Neural progenitor cell (in vitro differentiated cells): ENCODE measurements around the gene OR2T1. TPM values are rescaled to one million over a fixed set of nuclear protein-coding genes. Genes with fewer than 3 reads are reported as not detected.

Source experiments
- DNase-seq: peaks from one replicate; pipeline ENCODE4 v3.0.0-alpha.2; 2016; ENCODE audit warnings: low spot score
- H2AFZ ChIP-seq: fragments of 200-600 bp; sonication (generic); replicated peaks from 2 replicates; pipeline ENCODE4 v1.6.1; 2016; ENCODE audit warnings: antibody characterized with exemption
- H3F3A ChIP-seq: fragments of 200-600 bp; sonication (generic); 2 replicates; pipeline ENCODE4 v1.6.1; 2016; ENCODE audit warnings: antibody characterized with exemption, low read depth
- H3K27ac ChIP-seq: fragments of 200-600 bp; sonication (generic); 2 replicates; pipeline ENCODE4 v1.5.1; 2016; ENCODE audit warnings: mild to moderate bottlenecking
- H3K27me3 ChIP-seq: fragments of 200-600 bp; sonication (generic); 2 replicates; pipeline ENCODE4 v1.6.1; 2016; ENCODE audit warnings: mild to moderate bottlenecking, moderate library complexity
- H3K36me3 ChIP-seq: fragments of 200-600 bp; sonication (generic); 2 replicates; pipeline ENCODE4 v1.5.1; 2016
- H3K4me1 ChIP-seq: fragments of 200-600 bp; sonication (generic); 2 replicates; pipeline ENCODE4 v1.6.1; 2016; ENCODE audit warnings: mixed run types
- H3K4me2 ChIP-seq: fragments of 200-600 bp; sonication (generic); 2 replicates; pipeline ENCODE4 v1.6.1; 2016
- H3K4me3 ChIP-seq: fragments of 200-600 bp; sonication (generic); 2 replicates; pipeline ENCODE4 v1.5.1; 2016
- H3K79me2 ChIP-seq: fragments of 200-600 bp; sonication (generic); 2 replicates; pipeline ENCODE4 v1.6.1; 2016; ENCODE audit warnings: low read depth
- H3K9ac ChIP-seq: fragments of 200-600 bp; sonication (generic); 2 replicates; pipeline ENCODE4 v1.6.1; 2016
- H3K9me3 ChIP-seq: fragments of 200-600 bp; sonication (generic); 2 replicates; pipeline ENCODE4 v1.5.1; 2016; ENCODE audit warnings: low read depth
- H4K20me1 ChIP-seq: fragments of 200-600 bp; sonication (generic); 2 replicates; pipeline ENCODE4 v1.6.1; 2016; ENCODE audit warnings: low read depth
- H3K27ac Mint-ChIP-seq: 3 replicates; pipeline ENCODE4 v1.8.0; 2021; ENCODE audit warnings: mixed read lengths
- H3K27me3 Mint-ChIP-seq: 2 replicates; pipeline ENCODE4 v1.8.0; 2022; ENCODE audit warnings: low read depth, mild to moderate bottlenecking, inconsistent platforms, moderate library complexity, mixed read lengths; ENCODE audit not compliant: insufficient read depth
- H3K36me3 Mint-ChIP-seq: 3 replicates; pipeline ENCODE4 v1.8.0; 2021; ENCODE audit warnings: mixed read lengths
- H3K4me1 Mint-ChIP-seq: 3 replicates; pipeline ENCODE4 v1.8.0; 2021; ENCODE audit warnings: mixed read lengths
- H3K4me3 Mint-ChIP-seq: 3 replicates; pipeline ENCODE4 v1.8.0; 2021; ENCODE audit warnings: mild to moderate bottlenecking, moderate library complexity, mixed read lengths
- H3K9me3 Mint-ChIP-seq: 3 replicates; pipeline ENCODE4 v1.8.0; 2020; ENCODE audit warnings: mixed read lengths
- CTCF ChIP-seq: fragments of 200-600 bp; sonication (generic); IDR thresholded peaks from 2 replicates; pipeline ENCODE4 v1.5.1; 2017; ENCODE audit warnings: antibody characterized with exemption, mild to moderate bottlenecking
- EZH2 ChIP-seq: fragments of 200-600 bp; sonication (generic); IDR thresholded peaks from 2 replicates; pipeline ENCODE4 v1.6.1; 2017; ENCODE audit warnings: antibody characterized with exemption, mild to moderate bottlenecking, moderate library complexity
- EZH2phosphoT487 ChIP-seq: fragments of 200-600 bp; sonication (generic); IDR thresholded peaks from 2 replicates; pipeline ENCODE4 v1.6.1; 2017; ENCODE audit warnings: antibody characterized with exemption
- total RNA-seq: library from RNA; depleted of rRNA; stranded (reverse); fragments of >200 nt; gene quantifications from 2 replicates; pipeline ENCODE4 v1.2.3, GENCODE V29; 2015; ENCODE audit warnings: low replicate concordance

The OR2T1 gene
- total RNA-seq: not detected in 2 replicates

GRCh38 chr1:248402748-248403147 is at the start of gene OR2T1:
Gene OR2T1 (plus strand): TSS chr1:248403048. CDS start chr1:248406148, 3,100 bp downstream.
- H3K36me3 Mint-ChIP-seq: no peaks in the 10 kb centered on the region
- no peaks in the 10 kb centered on the region for H4K20me1 ChIP-seq
- H3K4me3 Mint-ChIP-seq: no peak within 1 kb of the TSS
- no peak within 1 kb of the TSS for H3K27ac ChIP-seq
- no peaks in the 10 kb centered on the region for H3K36me3 ChIP-seq
- H3F3A ChIP-seq: no peaks in the 10 kb centered on the region
- no peaks in the 10 kb centered on the region for H3K4me1 Mint-ChIP-seq
- no peaks in the 10 kb centered on the region for H3K4me1 ChIP-seq
- H3K27ac Mint-ChIP-seq: no peak within 1 kb of the TSS
- no peaks in the 10 kb centered on the region for H3K79me2 ChIP-seq
- no peak for DNase-seq
- H2AFZ ChIP-seq: no peak within 1 kb of the TSS
- peaks cover 34% of the 10 kb centered on the region for H3K9me3 ChIP-seq
- no peaks in the 10 kb centered on the region for H3K27me3 ChIP-seq
- H3K4me3 ChIP-seq: no peak within 1 kb of the TSS
- H3K9ac ChIP-seq: no peak within 1 kb of the TSS
- no peak within 1 kb of the TSS for H3K4me2 ChIP-seq
- peaks cover 23% of the 10 kb centered on the region for H3K9me3 Mint-ChIP-seq
- no peaks in the 10 kb centered on the region for H3K27me3 Mint-ChIP-seq
- TF ChIP-seq EZH2phosphoT487 (no peak), CTCF (no peak), EZH2 (no peak)

GRCh38 chr1:248359415-248359814 is 43.4 kb upstream of the OR2T1 start:
- no peaks in the 10 kb centered on the region for H3K4me1 ChIP-seq
- Mint-ChIP-seq H3K36me3 (no peaks in the 10 kb centered on the region), H3K27me3 (peaks cover 4% of the 10 kb centered on the region), H3K4me3 (no peak overlapping the region), H3K27ac (no peak overlapping the region), H3K4me1 (no peaks in the 10 kb centered on the region), H3K9me3 (peaks cover 25% of the 10 kb centered on the region)
- no peak overlapping the region for H3K4me2 ChIP-seq
- TF ChIP-seq CTCF (no peak), EZH2phosphoT487 (no peak), EZH2 (no peak)
- H4K20me1 ChIP-seq: no peaks in the 10 kb centered on the region
- no peak overlapping the region for H2AFZ ChIP-seq
- no peak overlapping the region for H3K27ac ChIP-seq
- H3K9ac ChIP-seq: no peak overlapping the region
- H3F3A ChIP-seq: no peaks in the 10 kb centered on the region
- H3K4me3 ChIP-seq: no peak overlapping the region
- H3K27me3 ChIP-seq: no peaks in the 10 kb centered on the region
- no peaks in the 10 kb centered on the region for H3K79me2 ChIP-seq
- no peaks in the 10 kb centered on the region for H3K36me3 ChIP-seq
- DNase-seq: no peak
- H3K9me3 ChIP-seq: peaks cover 17% of the 10 kb centered on the region

- peaks cover 35% of the 10 kb centered on the region for H3K9me3 Mint-ChIP-seq
Observed at GRCh38 chr1:248361121-248361715, 41.6 kb upstream of the OR2T1 start, which contains the start of gene OR2T4. Gene OR2T4 (plus strand): TSS chr1:248361665. CDS start chr1:248361665, 0 bp downstream.

More at GRCh38 chr1:248361121-248361715, 41.6 kb upstream of the OR2T1 start, which contains the start of gene OR2T4:
- Histone ChIP-seq H4K20me1 (no peaks in the 10 kb centered on the region), H3K36me3 (no peaks in the 10 kb centered on the region), H3K79me2 (no peaks in the 10 kb centered on the region), H3K4me2 (no peak within 1 kb of the TSS), H3K4me1 (no peaks in the 10 kb centered on the region), H3F3A (no peaks in the 10 kb centered on the region), H3K27me3 (no peaks in the 10 kb centered on the region), H3K9ac (no peak within 1 kb of the TSS), H3K9me3 (peaks cover 25% of the 10 kb centered on the region), H3K4me3 (no peak within 1 kb of the TSS), H2AFZ (no peak within 1 kb of the TSS), H3K27ac (no peak within 1 kb of the TSS)
- Mint-ChIP-seq H3K27ac (no peak within 1 kb of the TSS), H3K27me3 (peaks cover 4% of the 10 kb centered on the region), H3K36me3 (no peaks in the 10 kb centered on the region), H3K4me1 (no peaks in the 10 kb centered on the region), H3K4me3 (no peak within 1 kb of the TSS)
- DNase-seq: no peak
- TF ChIP-seq EZH2 (no peak), CTCF (no peak)
